ENCODE data around the gene ASIC4. TPM values are rescaled to one million over a fixed set of nuclear protein-coding genes. Genes with fewer than 3 reads are reported as not detected.

The ASIC4 gene
- total RNA-seq, 1 donor from 2014 or later, result 1.6 TPM

DNA sequence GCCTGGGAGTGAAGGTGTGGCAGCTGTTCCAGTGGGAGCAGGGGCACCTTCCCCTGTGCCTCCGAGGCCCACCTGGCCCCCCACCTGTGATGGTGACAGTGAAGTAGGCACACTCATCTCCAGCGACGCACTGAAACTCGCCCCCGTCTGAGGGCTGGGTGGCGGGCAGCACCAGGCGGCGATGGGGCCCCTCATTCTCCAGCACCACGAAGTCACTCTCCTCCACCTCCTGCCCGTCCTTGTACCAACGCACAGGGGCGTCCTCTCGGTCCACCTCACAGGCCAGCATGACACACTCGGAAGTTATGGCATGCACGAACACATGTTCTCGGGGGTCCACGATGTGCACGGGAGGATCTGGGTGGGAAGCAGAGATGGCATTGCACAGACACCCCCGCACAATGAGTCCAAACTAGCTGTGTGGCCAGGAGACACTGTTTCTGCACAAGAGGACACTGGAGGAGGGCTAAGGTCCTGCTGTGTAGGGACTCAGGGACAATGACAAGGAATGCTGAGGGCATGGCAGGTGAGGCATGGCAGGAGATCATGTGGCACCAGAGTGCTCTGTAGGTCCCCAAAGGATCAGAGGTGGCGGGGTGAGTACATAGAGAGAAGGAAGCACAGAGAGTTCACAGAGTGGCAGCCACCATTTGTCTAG lies 49.1 kb downstream of the ASIC4 start:
- no peaks in the 10 kb centered on the region for H3K9me3 Mint-ChIP-seq (ENCODE audit: unreplicated experiment)
- peaks cover 11% of the 10 kb centered on the region for H3K4me1 Mint-ChIP-seq (ENCODE audit: unreplicated experiment)
- H3K36me3 Mint-ChIP-seq (ENCODE audit: low read depth, unreplicated experiment), result peaks cover 27% of the 10 kb centered on the region
- H3K27ac Mint-ChIP-seq (ENCODE audit: unreplicated experiment), result no peak overlapping the region
- peaks cover 17% of the 10 kb centered on the region for H3K27me3 Mint-ChIP-seq (ENCODE audit: unreplicated experiment)
- DNase-seq (ENCODE audit: low spot score), result no peak
- no peak overlapping the region for H3K4me3 Mint-ChIP-seq (ENCODE audit: unreplicated experiment)
- TF ChIP-seq, protein P1, sequence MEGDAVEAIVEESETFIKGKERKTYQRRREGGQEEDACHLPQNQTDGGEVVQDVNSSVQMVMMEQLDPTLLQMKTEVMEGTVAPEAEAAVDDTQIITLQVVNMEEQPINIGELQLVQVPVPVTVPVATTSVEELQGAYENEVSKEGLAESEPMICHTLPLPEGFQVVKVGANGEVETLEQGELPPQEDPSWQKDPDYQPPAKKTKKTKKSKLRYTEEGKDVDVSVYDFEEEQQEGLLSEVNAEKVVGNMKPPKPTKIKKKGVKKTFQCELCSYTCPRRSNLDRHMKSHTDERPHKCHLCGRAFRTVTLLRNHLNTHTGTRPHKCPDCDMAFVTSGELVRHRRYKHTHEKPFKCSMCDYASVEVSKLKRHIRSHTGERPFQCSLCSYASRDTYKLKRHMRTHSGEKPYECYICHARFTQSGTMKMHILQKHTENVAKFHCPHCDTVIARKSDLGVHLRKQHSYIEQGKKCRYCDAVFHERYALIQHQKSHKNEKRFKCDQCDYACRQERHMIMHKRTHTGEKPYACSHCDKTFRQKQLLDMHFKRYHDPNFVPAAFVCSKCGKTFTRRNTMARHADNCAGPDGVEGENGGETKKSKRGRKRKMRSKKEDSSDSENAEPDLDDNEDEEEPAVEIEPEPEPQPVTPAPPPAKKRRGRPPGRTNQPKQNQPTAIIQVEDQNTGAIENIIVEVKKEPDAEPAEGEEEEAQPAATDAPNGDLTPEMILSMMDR (IDR thresholded peaks at IDR 0.05; ENCODE audit: unreplicated experiment), result no peak

DNA sequence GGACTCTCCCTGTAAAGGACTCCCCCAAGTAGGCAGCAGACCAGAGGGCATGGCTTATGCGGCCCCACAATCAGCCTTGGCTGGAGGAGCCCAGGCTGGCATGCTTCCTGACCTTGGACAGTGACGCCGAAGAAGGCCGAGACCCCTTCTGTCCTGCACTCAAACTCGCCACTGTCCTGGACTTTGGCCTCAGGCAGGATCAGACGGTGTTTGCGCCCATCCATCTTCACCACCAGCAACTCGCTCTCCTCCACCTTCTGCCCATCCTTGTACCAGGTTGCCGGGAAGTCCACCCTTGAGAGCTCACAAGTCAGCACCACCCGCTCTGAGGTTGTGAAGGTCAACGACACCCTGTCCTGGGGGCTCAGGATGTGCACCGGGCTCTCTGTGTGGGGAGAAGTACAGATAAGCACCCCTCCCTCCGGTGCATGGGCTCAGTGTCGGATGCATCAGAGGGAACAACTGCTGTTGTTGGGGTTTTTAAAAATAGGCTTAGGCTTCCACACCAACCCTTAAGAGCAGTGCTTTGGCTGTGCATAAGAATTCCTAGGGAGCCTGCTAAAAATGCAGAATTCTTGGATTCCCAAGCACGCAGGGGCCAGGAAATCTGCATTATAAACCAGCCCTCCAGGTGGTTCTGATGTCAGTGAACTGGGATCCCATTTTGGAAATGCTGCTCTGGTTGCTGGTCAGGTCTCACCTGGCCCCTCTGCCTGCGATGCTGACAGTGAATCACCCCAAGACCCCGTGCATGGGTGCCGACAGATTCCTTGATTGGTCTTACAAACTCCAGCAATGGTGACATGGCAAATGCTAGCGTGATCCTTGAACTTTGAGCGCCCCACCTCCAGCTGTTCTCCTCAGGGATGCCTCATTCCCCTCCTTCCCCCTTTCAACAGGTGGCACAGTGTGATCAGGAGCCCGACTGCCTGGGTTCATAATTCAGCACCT lies 51.1 kb downstream of the ASIC4 start:
- TF ChIP-seq, protein P1 (IDR thresholded peaks at IDR 0.05; ENCODE audit: unreplicated experiment), result no peak
- no peak for DNase-seq (ENCODE audit: low spot score)
- H3K27ac Mint-ChIP-seq (ENCODE audit: unreplicated experiment), result no peak overlapping the region
- H3K36me3 Mint-ChIP-seq (ENCODE audit: low read depth, unreplicated experiment), result peaks cover 27% of the 10 kb centered on the region
- no peak overlapping the region for H3K4me3 Mint-ChIP-seq (ENCODE audit: unreplicated experiment)
- H3K4me1 Mint-ChIP-seq (ENCODE audit: unreplicated experiment), result peaks cover 17% of the 10 kb centered on the region
- H3K27me3 Mint-ChIP-seq (ENCODE audit: unreplicated experiment), result peaks cover 27% of the 10 kb centered on the region
- no peaks in the 10 kb centered on the region for H3K9me3 Mint-ChIP-seq (ENCODE audit: unreplicated experiment)

DNA sequence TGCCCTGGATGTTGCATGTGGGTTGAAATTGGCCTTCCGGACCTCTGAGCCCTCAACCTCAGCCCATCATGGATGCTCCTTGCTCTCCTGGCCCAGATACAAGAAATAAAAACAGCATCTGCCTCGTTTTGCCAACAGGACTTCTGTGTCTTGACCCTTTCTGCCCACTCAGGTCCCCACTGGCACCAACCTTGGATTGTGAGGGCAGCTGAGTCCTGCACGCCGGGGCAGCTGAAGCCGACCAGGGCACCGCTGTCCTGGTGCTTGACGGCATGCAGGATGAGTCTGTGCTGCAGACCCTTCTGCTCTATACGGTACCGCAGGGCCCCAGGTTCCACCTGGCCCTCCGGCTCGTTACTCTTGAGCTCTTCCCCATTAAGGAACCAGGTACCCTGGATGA lies 52.4 kb downstream of the ASIC4 start:
- peaks cover 28% of the 10 kb centered on the region for H3K36me3 Mint-ChIP-seq (ENCODE audit: low read depth, unreplicated experiment)
- H3K4me1 Mint-ChIP-seq (ENCODE audit: unreplicated experiment), result peaks cover 7% of the 10 kb centered on the region
- no peak overlapping the region for H3K27ac Mint-ChIP-seq (ENCODE audit: unreplicated experiment)
- peak overlapping the region; percentile 22 for H3K4me3 Mint-ChIP-seq (ENCODE audit: unreplicated experiment)
- H3K9me3 Mint-ChIP-seq (ENCODE audit: unreplicated experiment), result no peaks in the 10 kb centered on the region
- no peak for DNase-seq (ENCODE audit: low spot score)
- H3K27me3 Mint-ChIP-seq (ENCODE audit: unreplicated experiment), result peaks cover 24% of the 10 kb centered on the region
- TF ChIP-seq, protein P1 (IDR thresholded peaks at IDR 0.05; ENCODE audit: unreplicated experiment), result no peak

DNA sequence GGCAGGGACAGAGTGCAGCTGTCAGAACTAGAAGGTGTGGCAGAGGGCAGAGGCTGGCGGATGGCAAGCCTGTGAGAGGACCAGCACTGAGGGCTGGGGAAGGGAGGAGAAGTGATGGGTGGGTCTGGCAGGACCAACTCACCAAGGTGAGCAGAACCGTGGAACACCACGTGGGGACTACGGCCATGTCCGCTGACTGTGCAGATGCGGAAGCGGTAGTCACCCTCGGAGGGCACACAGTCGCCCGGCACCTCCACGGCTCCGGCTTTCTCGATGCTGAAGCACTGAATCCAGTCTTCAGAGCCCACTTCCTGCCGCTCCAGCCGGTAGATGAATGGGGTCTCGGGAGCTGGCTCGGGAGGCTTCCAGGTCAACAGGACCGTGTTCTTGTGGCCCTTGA lies 52.8 kb downstream of the ASIC4 start:
- H3K9me3 Mint-ChIP-seq (ENCODE audit: unreplicated experiment), result no peaks in the 10 kb centered on the region
- TF ChIP-seq, protein P1 (IDR thresholded peaks at IDR 0.05; ENCODE audit: unreplicated experiment), result no peak
- peaks cover 10% of the 10 kb centered on the region for H3K4me1 Mint-ChIP-seq (ENCODE audit: unreplicated experiment)
- H3K27me3 Mint-ChIP-seq (ENCODE audit: unreplicated experiment), result peaks cover 27% of the 10 kb centered on the region
- H3K36me3 Mint-ChIP-seq (ENCODE audit: low read depth, unreplicated experiment), result peaks cover 31% of the 10 kb centered on the region
- H3K27ac Mint-ChIP-seq (ENCODE audit: unreplicated experiment), result no peak overlapping the region
- no peak overlapping the region for H3K4me3 Mint-ChIP-seq (ENCODE audit: unreplicated experiment)
- no peak for DNase-seq (ENCODE audit: low spot score)
